ENCODE data around the gene DNMT1. TPM values are rescaled to one million over a fixed set of nuclear protein-coding genes. Genes with fewer than 3 reads are reported as not detected.

Gene DNMT1
- total RNA-seq, 6 experiments from 2014 or later: 12.6 to 37.3 (median 24.4) TPM

GRCh38 chr19:10207026-10207425 lies 12.3 kb upstream of the DNMT1 start:
- no peaks in the 10 kb centered on the region for H3K36me3 ChIP-seq
- H3K4me3 ChIP-seq: no peak overlapping the region
- no peaks in the 10 kb centered on the region for H3K4me1 ChIP-seq
- intact Hi-C loops (cut with DNase I): no loop called here
- WGBS (ENCODE audit: insufficient coverage, low coverage, low lambda C conversion rate, missing lambda C conversion rate): no CpG with 5 or more reads among the region's 1 CpG
- H3K27ac ChIP-seq: no peak overlapping the region
- H3K27me3 ChIP-seq: no peaks in the 10 kb centered on the region
- ATAC-seq (no peak), DNase-seq (no peak)
- TF ChIP-seq POLR2A (IDR thresholded peaks at IDR 0.05): no peak
- no peak for TF ChIP-seq CTCF (IDR thresholded peaks at IDR 0.05)
- no peaks in the 10 kb centered on the region for H3K9me3 ChIP-seq

GRCh38 chr19:10206226-10206885 lies 11.6 kb upstream of the DNMT1 start:
- Histone ChIP-seq H3K27ac (no peak overlapping the region), H3K27me3 (no peaks in the 10 kb centered on the region), H3K4me1 (no peaks in the 10 kb centered on the region), H3K36me3 (no peaks in the 10 kb centered on the region), H3K4me3 (no peak overlapping the region), H3K9me3 (no peaks in the 10 kb centered on the region)
- ATAC-seq (no peak), DNase-seq (no peak)
- intact Hi-C loops (cut with DNase I): no loop called here
- TF ChIP-seq POLR2A (IDR thresholded peaks at IDR 0.05) (no peak), CTCF (IDR thresholded peaks at IDR 0.05) (no peak)
- 81% methylated on average over 4 of the region's 10 CpGs for WGBS (ENCODE audit: insufficient coverage, low coverage, low lambda C conversion rate, missing lambda C conversion rate)

GRCh38 chr19:10205636-10206035 lies 10.9 kb upstream of the DNMT1 start:
- Histone ChIP-seq H3K4me3 (no peak overlapping the region), H3K27ac (no peak overlapping the region), H3K36me3 (no peaks in the 10 kb centered on the region), H3K9me3 (no peaks in the 10 kb centered on the region), H3K4me1 (no peaks in the 10 kb centered on the region), H3K27me3 (no peaks in the 10 kb centered on the region)
- ATAC-seq (no peak), DNase-seq (no peak)
- intact Hi-C loops (cut with DNase I): no loop called here
- WGBS (ENCODE audit: insufficient coverage, low coverage, low lambda C conversion rate, missing lambda C conversion rate): 91% methylated on average over 3 of the region's 4 CpGs
- TF ChIP-seq POLR2A (IDR thresholded peaks at IDR 0.05) (no peak), CTCF (IDR thresholded peaks at IDR 0.05) (no peak)

- no peak for ATAC-seq
- Histone ChIP-seq H3K27ac (no peak overlapping the region), H3K9me3 (no peaks in the 10 kb centered on the region), H3K27me3 (no peaks in the 10 kb centered on the region), H3K4me1 (no peaks in the 10 kb centered on the region), H3K4me3 (no peak overlapping the region), H3K36me3 (no peaks in the 10 kb centered on the region)
- TF ChIP-seq POLR2A (IDR thresholded peaks at IDR 0.05) (no peak), CTCF (IDR thresholded peaks at IDR 0.05) (no peak)
- WGBS (ENCODE audit: insufficient coverage, low coverage, low lambda C conversion rate, missing lambda C conversion rate): 88% methylated on average over 2 of the region's 3 CpGs
- intact Hi-C loops (cut with DNase I): no loop called here
- no peak for DNase-seq
Observed at GRCh38 chr19:10203686-10204085, 8.9 kb upstream of the DNMT1 start.

Measured in right lobe of liver (tissue), 6 donors.